ENCODE data around the gene CD247. TPM values are rescaled to one million over a fixed set of nuclear protein-coding genes. Genes with fewer than 3 reads are reported as not detected.

The CD247 gene
- total and polyA plus RNA-seq, 2 donors from 2014 or later, result 1.8 to 7.7 TPM

DNA sequence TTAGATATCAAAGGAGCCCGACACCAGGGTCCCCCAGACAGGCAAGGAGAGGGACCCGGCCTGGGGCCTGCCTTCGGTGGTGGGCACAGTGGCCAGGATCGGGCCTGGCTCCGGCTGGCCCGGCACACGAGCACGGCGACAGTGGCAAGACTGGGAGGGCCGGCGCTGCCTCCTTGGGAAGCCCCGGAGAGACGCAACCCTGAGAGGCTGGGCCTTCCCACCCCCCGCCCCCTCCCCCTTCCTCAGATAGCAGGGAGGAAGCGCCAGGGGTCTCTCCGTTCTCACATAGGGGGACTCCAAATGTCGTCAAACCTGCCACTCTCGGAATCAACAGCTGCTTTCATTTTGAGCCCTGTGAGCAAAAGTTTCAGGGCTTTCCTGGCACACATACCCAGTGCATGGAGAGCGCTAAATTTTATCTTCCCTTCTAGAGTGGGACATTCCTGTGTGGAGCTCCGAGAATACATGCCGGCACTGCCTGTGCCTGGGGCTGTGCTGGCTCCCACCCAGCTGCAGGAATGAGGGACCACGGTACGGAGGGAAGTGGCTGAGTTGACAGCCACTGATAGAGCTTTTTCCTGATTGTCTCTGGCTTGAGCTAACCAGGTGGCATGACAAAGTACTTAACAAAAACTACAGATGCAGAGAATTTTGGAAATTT lies 62.4 kb downstream of the CD247 start:
- peak overlapping the region in 1 of 2 donors; percentile 63 for H3K27ac ChIP-seq (ENCODE audit: low read depth in 2 of 2, low read length in 2 of 2)
- intact Hi-C loops (cut with DNase I), result no loop called here
- no peaks in the 10 kb centered on the region for H3K36me3 ChIP-seq (ENCODE audit: control insufficient read depth in 2 of 3, insufficient read depth in 3 of 3, low read length in 3 of 3)
- DNase-seq (peak in 4 of 5 donors; percentile 60 to 76 (median 65)), FAIRE-seq (no peak)
- H3K27me3 ChIP-seq (ENCODE audit: control insufficient read depth, insufficient read depth, low read length), result no peaks in the 10 kb centered on the region
- H3K4me1 ChIP-seq (ENCODE audit: control insufficient read depth in 2 of 3, insufficient read depth in 2 of 3, low read depth in 1 of 3, low read length in 3 of 3), result peaks cover 0 to 2% (median 0%) of the 10 kb centered on the region in 3 donors
- TF ChIP-seq, protein P1, sequence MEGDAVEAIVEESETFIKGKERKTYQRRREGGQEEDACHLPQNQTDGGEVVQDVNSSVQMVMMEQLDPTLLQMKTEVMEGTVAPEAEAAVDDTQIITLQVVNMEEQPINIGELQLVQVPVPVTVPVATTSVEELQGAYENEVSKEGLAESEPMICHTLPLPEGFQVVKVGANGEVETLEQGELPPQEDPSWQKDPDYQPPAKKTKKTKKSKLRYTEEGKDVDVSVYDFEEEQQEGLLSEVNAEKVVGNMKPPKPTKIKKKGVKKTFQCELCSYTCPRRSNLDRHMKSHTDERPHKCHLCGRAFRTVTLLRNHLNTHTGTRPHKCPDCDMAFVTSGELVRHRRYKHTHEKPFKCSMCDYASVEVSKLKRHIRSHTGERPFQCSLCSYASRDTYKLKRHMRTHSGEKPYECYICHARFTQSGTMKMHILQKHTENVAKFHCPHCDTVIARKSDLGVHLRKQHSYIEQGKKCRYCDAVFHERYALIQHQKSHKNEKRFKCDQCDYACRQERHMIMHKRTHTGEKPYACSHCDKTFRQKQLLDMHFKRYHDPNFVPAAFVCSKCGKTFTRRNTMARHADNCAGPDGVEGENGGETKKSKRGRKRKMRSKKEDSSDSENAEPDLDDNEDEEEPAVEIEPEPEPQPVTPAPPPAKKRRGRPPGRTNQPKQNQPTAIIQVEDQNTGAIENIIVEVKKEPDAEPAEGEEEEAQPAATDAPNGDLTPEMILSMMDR (IDR thresholded peaks at IDR 0.05; ENCODE audit: borderline replicate concordance, extremely low read depth, insufficient read depth), result no peak
- H3K9ac ChIP-seq (ENCODE audit: low read length in 3 of 3), result peak overlapping the region in 1 of 3 donors; percentile 85
- no peaks in the 10 kb centered on the region for H3K9me3 ChIP-seq (ENCODE audit: control insufficient read depth in 2 of 3, insufficient read depth in 1 of 3, low read length in 3 of 3)
- H3K4me3 ChIP-seq (ENCODE audit: low read length in 3 of 3), result peak overlapping the region; percentile 17 to 88 (median 76)

GRCh38 chr1:167454894-167455785 lies 63.2 kb downstream of the CD247 start:
- H3K36me3 ChIP-seq (ENCODE audit: control insufficient read depth in 2 of 3, insufficient read depth in 3 of 3, low read length in 3 of 3), result no peaks in the 10 kb centered on the region
- intact Hi-C loops (cut with DNase I), result no loop called here
- H3K9ac ChIP-seq (ENCODE audit: low read length in 3 of 3), result peak overlapping the region in 2 of 3 donors; percentile 60 to 85
- peak; percentile 62 to 89 (median 72) for DNase-seq
- H3K9me3 ChIP-seq (ENCODE audit: control insufficient read depth in 2 of 3, insufficient read depth in 1 of 3, low read length in 3 of 3), result no peaks in the 10 kb centered on the region
- no peaks in the 10 kb centered on the region for H3K27me3 ChIP-seq (ENCODE audit: control insufficient read depth, insufficient read depth, low read length)
- H3K4me3 ChIP-seq (ENCODE audit: low read length in 3 of 3), result peak overlapping the region; percentile 52 to 88 (median 82)
- peak overlapping the region; percentile 17 to 63 for H3K27ac ChIP-seq (ENCODE audit: low read depth in 2 of 2, low read length in 2 of 2)
- TF ChIP-seq, protein P1 (IDR thresholded peaks at IDR 0.05; ENCODE audit: borderline replicate concordance, extremely low read depth, insufficient read depth), result no peak
- FAIRE-seq, result no peak
- peaks cover 0 to 2% (median 0%) of the 10 kb centered on the region in 3 donors for H3K4me1 ChIP-seq (ENCODE audit: control insufficient read depth in 2 of 3, insufficient read depth in 2 of 3, low read depth in 1 of 3, low read length in 3 of 3)

DNA sequence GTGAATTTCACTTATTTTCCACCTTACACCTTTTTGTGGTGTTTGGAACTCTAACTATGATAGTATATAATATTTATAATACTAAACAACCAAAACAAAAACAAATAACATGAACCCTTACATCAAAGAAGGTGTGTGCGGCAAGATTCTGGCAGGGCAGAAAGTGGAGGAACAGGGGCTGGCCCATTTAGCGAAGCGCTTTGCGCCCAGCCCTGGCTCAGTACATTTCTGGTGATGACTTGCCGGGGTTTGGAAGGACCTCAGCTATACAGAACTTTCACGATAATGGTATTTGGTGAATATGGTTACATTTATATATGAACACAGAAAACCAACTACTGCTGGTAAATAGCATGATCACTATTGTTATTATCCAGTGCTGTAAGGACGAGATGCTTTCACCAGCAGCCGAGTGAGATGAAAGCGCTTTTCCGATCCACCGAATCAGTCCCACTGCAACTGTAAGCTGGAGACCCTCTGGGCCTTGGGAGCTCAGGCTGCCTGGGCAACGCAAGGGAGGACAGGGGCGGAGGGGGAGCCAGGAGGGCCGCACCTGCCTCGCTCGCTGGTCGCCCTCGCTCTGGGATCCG lies 63.9 kb downstream of the CD247 start:
- Histone ChIP-seq H3K9ac (ENCODE audit: low read length in 3 of 3) (peak overlapping the region; percentile 21 to 85 (median 43)), H3K4me3 (ENCODE audit: low read length in 3 of 3) (peak overlapping the region; percentile 52 to 88 (median 82)), H3K27ac (ENCODE audit: low read depth in 2 of 2, low read length in 2 of 2) (peak overlapping the region; percentile 3 to 43), H3K36me3 (ENCODE audit: control insufficient read depth in 2 of 3, insufficient read depth in 3 of 3, low read length in 3 of 3) (no peaks in the 10 kb centered on the region), H3K9me3 (ENCODE audit: control insufficient read depth in 2 of 3, insufficient read depth in 1 of 3, low read length in 3 of 3) (no peaks in the 10 kb centered on the region), H3K4me1 (ENCODE audit: control insufficient read depth in 2 of 3, insufficient read depth in 2 of 3, low read depth in 1 of 3, low read length in 3 of 3) (peaks cover 0 to 2% (median 0%) of the 10 kb centered on the region in 3 donors), H3K27me3 (ENCODE audit: control insufficient read depth, insufficient read depth, low read length) (no peaks in the 10 kb centered on the region)
- DNase-seq (peak in 1 of 5 donors; percentile 51), FAIRE-seq (no peak)
- TF ChIP-seq, protein P1 (IDR thresholded peaks at IDR 0.05; ENCODE audit: borderline replicate concordance, extremely low read depth, insufficient read depth), result no peak
- intact Hi-C loops (cut with DNase I), result no loop called here
